Activated CD4-positive, alpha-beta T cell treated with anti-CD3 and anti-CD28 coated beads for 36 hours (primary cell): ENCODE measurements around the gene AKT2. TPM values are rescaled to one million over a fixed set of nuclear protein-coding genes. Genes with fewer than 3 reads are reported as not detected.

ENCODE experiments used
- ATAC-seq: fragments of 200-7000 bp; cut with Tn5 transposase; one replicate; pipeline ENCODE4 v1.10.0; 2021; ENCODE audit warnings: mild to moderate bottlenecking, moderate library complexity
- CTCF ChIA-PET: fragments of 350-600 bp; sonication (Branson Sonifier 250); formaldehyde crosslinking; loops from one replicate; lab custom pipeline; 2021; ENCODE audit warnings: antibody characterized with exemption; lab: Charles Lee
- POLR2A ChIA-PET: fragments of 350-600 bp; sonication (Branson Sonifier 250); formaldehyde crosslinking; loops from one replicate; lab custom pipeline; 2021; ENCODE audit warnings: antibody characterized with exemption, inconsistent platforms; lab: Charles Lee
- DNase-seq: peaks from one replicate; pipeline ENCODE4 v3.0.0-alpha.2; 2020
- H3K27ac Mint-ChIP-seq: one replicate; pipeline ENCODE4 v1.8.0; 2021; ENCODE audit warnings: mixed read lengths
- H3K27me3 Mint-ChIP-seq: one replicate; pipeline ENCODE4 v1.8.0; 2021; ENCODE audit warnings: mixed read lengths
- H3K36me3 Mint-ChIP-seq: one replicate; pipeline ENCODE4 v1.8.0; 2021; ENCODE audit warnings: low read depth, mixed read lengths
- H3K4me1 Mint-ChIP-seq: one replicate; pipeline ENCODE4 v1.8.0; 2021; ENCODE audit warnings: mixed read lengths
- H3K4me3 Mint-ChIP-seq: one replicate; pipeline ENCODE4 v1.8.0; 2021; ENCODE audit warnings: mild to moderate bottlenecking, moderate library complexity, mixed read lengths
- H3K9me3 Mint-ChIP-seq: one replicate; pipeline ENCODE4 v1.8.0; 2021; ENCODE audit warnings: low read depth, mixed read lengths
- intact Hi-C, 2 experiments: fragments of 100-400 bp; cut with DNase I in 1 of 2; cut with micrococcal nuclease in 1 of 2; formaldehyde crosslinking; loops; one replicate each; pipeline versions ENCODE4 v1.14.2 to v1.15.1; 2022 to 2024; cut with DNase I, micrococcal nuclease
- total RNA-seq, 2 experiments: library from RNA; stranded (reverse); gene quantifications; one replicate each; pipeline ENCODE4 v1.2.3, GENCODE V29; 2021

Gene AKT2
- total RNA-seq, 2 experiments from 2014 or later, result 142 to 148 TPM

DNA sequence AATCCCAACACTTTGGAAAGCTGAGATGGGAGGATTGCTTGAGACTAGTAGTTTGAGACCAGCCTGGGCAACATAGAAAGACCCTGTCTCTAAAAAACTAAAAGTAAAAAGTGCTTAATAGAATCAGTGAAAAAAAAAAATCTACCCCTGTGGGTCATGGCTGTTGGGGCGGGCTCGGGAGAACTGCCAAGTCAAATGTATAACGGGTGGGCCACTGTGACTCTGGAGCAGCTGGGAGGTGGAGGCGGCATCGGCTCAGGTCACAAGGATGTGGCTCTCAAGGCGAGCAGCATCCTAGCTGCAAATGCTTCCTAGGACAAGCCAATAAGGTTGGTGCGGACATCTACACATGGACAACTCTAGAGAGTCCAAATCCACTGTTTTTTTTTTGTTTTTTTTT is 32.2 kb upstream of the AKT2 start:
- Mint-ChIP-seq H3K27ac (no peak overlapping the region), H3K36me3 (peaks cover 23% of the 10 kb centered on the region), H3K27me3 (no peaks in the 10 kb centered on the region), H3K4me1 (no peaks in the 10 kb centered on the region), H3K4me3 (no peak overlapping the region), H3K9me3 (no peaks in the 10 kb centered on the region)
- CTCF ChIA-PET, result interaction anchor here (0.5 to 1.8 kb wide), 2 partner anchors 12 to 206 kb away, joined by 3 to 7 read pairs; no protein-coding TSS in a partner anchor
- DNase-seq (no peak), ATAC-seq (no peak)
- POLR2A ChIA-PET, result no interaction called here
- intact Hi-C loops, result no loop called here

DNA sequence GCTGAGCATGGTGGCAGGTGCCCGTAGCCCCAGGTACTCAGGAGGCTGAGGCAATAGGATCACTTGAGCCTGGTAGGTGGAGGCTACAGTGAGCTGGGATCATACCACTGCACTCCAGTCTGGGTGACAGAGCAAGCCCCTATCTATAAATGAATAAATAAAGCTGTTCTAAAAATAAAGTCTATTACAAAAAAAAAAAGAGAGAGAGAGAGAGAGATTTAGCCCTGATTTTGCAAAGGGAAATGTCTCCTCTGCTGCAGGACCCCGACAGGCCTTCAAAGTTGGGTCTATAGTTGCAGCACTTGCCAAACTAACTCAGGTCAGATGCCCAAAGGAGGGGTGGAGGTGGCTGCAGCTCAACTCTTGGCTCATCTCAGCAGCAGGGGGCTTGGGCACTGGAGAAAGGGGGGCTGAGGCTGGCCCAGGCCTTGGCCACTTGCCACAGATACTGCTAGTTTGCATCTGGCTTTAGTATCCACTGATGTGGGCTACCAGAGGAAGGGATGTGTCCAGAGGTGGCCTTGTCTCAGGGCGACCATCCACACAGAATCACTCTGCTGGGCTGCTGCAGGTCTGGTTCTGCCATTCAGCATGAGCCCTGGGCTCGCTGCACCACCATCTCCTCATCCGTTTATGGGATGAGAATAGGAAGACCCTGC is 30.8 kb upstream of the AKT2 start:
- Mint-ChIP-seq H3K4me3 (no peak overlapping the region), H3K9me3 (no peaks in the 10 kb centered on the region), H3K4me1 (no peaks in the 10 kb centered on the region), H3K27ac (no peak overlapping the region), H3K27me3 (no peaks in the 10 kb centered on the region), H3K36me3 (peaks cover 15% of the 10 kb centered on the region)
- ChIA-PET POLR2A (no interaction called here), CTCF (interaction anchor here (0.7 to 1.8 kb wide), 4 partner anchors 11 to 335 kb away, joined by 3 to 7 read pairs (median 3); no protein-coding TSS in a partner anchor)
- no peak for ATAC-seq
- intact Hi-C loops, result no loop called here
- DNase-seq, result no peak

GRCh38 chr19:40314656-40315055 is 29.5 kb upstream of the AKT2 start:
- ATAC-seq (no peak), DNase-seq (no peak)
- Mint-ChIP-seq H3K27me3 (no peaks in the 10 kb centered on the region), H3K36me3 (peaks cover 8% of the 10 kb centered on the region), H3K9me3 (no peaks in the 10 kb centered on the region), H3K4me3 (no peak overlapping the region), H3K27ac (no peak overlapping the region), H3K4me1 (no peaks in the 10 kb centered on the region)
- CTCF ChIA-PET, result interaction anchor here (1.0 kb wide), 1 partner anchor 9 kb away, joined by 3 read pairs; no protein-coding TSS in a partner anchor
- POLR2A ChIA-PET, result no interaction called here
- intact Hi-C loops, result no loop called here

DNA sequence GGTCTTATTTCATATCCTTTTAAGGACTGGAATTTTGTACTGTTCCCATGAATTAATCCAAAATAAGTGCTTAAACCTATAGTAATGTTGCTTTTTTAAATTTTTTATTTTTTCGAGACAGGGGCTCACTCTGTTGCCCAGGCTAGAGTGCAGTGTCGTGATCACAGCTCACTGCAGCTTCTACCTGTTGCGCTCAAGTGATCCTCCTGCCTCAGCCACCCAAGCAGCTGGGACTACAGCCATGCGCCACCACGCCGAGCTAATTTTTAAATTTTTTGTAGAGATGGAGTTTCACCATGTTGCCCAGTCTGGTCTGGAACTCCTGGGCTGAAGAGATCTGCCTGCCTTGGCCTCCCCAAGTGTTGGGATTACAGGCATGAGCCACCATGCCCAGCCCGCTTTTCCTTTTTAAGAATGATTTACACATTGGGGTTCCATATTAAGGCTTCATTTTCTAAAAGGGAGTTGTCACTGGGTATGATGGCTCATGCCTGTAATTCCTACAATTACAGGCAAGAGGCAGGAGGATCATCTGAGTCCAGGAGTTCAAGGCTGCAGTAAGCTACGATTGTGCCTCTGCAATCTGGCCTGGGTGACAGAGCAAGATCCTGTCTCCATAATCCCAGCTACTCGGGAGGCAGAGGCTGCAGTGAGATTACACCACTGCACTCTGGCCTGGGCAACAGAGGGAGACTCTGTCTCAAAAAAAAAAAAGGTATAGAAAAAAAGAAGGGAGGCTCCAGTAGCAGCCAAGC is 28.3 kb upstream of the AKT2 start:
- H3K4me1 Mint-ChIP-seq, result no peaks in the 10 kb centered on the region
- intact Hi-C loops, result no loop called here
- ChIA-PET POLR2A (interaction anchor here (0.6 kb wide), 1 partner anchor 34 kb away, joined by 5 read pairs; no protein-coding TSS in a partner anchor), CTCF (interaction anchor here (0.6 to 0.9 kb wide), 3 partner anchors 8 to 897 kb away, joined by 3 to 4 read pairs (median 3); no protein-coding TSS in a partner anchor)
- DNase-seq (no peak), ATAC-seq (no peak)
- no peaks in the 10 kb centered on the region for H3K9me3 Mint-ChIP-seq
- no peak overlapping the region for H3K27ac Mint-ChIP-seq
- H3K27me3 Mint-ChIP-seq, result no peaks in the 10 kb centered on the region
- H3K36me3 Mint-ChIP-seq, result peaks cover 4% of the 10 kb centered on the region
- no peak overlapping the region for H3K4me3 Mint-ChIP-seq

DNA sequence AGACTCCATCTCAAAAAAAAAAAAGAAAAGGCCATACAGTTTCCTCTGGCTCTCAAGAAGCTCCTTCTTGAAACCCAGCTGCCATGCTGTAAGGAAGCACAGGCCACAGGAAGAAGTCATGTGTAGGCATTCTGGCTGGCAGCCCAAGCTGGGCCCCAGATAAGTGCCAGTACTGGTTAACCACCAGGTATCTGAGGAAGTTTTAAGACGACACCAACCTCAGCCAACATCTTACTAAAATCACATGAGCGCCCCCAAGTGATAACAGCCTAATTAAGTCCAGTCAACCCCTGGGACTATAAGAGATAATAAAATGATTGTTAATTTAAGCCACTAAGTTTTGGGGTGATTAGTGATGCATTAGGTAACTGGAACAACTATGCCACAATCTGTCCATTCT is 27.4 kb upstream of the AKT2 start:
- Mint-ChIP-seq H3K4me3 (no peak overlapping the region), H3K36me3 (peaks cover 3% of the 10 kb centered on the region), H3K9me3 (no peaks in the 10 kb centered on the region), H3K27me3 (no peaks in the 10 kb centered on the region), H3K27ac (no peak overlapping the region), H3K4me1 (no peaks in the 10 kb centered on the region)
- ChIA-PET CTCF (interaction anchor here (0.6 kb wide), 2 partner anchors 8 to 203 kb away, joined by 3 read pairs; no protein-coding TSS in a partner anchor), POLR2A (no interaction called here)
- no peak for DNase-seq
- ATAC-seq, result no peak
- intact Hi-C loops, result no loop called here

DNA sequence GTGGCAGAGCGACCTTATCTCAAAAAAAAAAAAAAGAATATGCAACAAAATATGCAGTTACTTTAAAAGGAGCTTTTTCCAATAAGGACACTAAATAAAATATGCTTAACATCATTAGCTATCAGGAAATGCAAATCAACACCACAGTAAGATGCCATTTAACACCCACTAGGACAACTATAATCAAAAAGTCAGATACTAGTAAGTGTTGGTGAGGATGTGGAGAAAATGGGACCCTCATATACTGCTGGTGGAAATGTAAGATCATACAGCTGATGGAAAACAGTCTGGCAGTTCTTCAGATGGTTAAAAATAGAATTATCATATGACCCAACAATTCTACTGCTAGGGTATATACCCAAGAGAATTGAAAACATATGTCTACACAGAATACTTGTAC is 24.5 kb upstream of the AKT2 start:
- ChIA-PET POLR2A (no interaction called here), CTCF (interaction anchor here (0.6 kb wide), 1 partner anchor 248 kb away, joined by 3 read pairs; no protein-coding TSS in a partner anchor)
- intact Hi-C loops, result loop anchor here (5.0 to 10.0 kb wide), 2 partner anchors 215 to 218 kb away; no protein-coding TSS in a partner anchor
- Mint-ChIP-seq H3K4me1 (no peaks in the 10 kb centered on the region), H3K27me3 (no peaks in the 10 kb centered on the region), H3K9me3 (no peaks in the 10 kb centered on the region), H3K27ac (no peak overlapping the region), H3K4me3 (no peak overlapping the region), H3K36me3 (no peaks in the 10 kb centered on the region)
- DNase-seq, result no peak
- no peak for ATAC-seq

GRCh38 chr19:40305403-40305802 is 20.3 kb upstream of the AKT2 start:
- Mint-ChIP-seq H3K9me3 (no peaks in the 10 kb centered on the region), H3K4me1 (no peaks in the 10 kb centered on the region), H3K4me3 (no peak overlapping the region), H3K36me3 (no peaks in the 10 kb centered on the region), H3K27me3 (no peaks in the 10 kb centered on the region), H3K27ac (no peak overlapping the region)
- CTCF ChIA-PET, result interaction anchor here (0.6 to 2.2 kb wide), 43 partner anchors 8 to 509 kb away, joined by 3 to 23 read pairs (median 4); partner anchors contain the start of genes AKT2, BLVRB, C19orf47 and PLD3
- ATAC-seq (peak; percentile 83), DNase-seq (peak; percentile 90)
- POLR2A ChIA-PET, result interaction anchor here (0.7 to 0.9 kb wide), 2 partner anchors 27 to 98 kb away, joined by 3 to 8 read pairs; no protein-coding TSS in a partner anchor
- intact Hi-C loops, result loop anchor here (1.0 to 10.0 kb wide), 5 partner anchors 119 to 329 kb away; partner anchors contain the start of gene SERTAD1 (in 1 of the 2)

DNA sequence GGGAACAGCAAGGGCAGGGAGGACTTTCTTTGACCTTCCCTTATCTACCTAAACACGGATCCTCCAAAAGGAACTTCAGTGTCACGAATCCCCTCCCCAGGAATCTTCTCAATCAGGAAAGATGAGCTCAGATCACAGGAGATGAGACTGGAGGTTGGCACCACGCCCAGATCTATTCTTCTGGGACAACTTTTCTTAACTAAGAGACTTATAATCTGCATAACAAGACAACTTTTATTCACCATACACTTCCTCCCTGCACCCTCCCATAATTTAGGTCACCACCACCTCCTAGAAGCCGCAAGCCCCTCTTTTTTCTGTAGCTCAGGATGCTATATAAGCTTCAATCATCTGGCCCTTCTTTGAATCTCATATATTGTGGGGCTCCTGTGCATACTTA is 19.2 kb upstream of the AKT2 start:
- H3K4me3 Mint-ChIP-seq, result no peak overlapping the region
- H3K9me3 Mint-ChIP-seq, result no peaks in the 10 kb centered on the region
- DNase-seq, result no peak
- H3K4me1 Mint-ChIP-seq, result no peaks in the 10 kb centered on the region
- POLR2A ChIA-PET, result no interaction called here
- H3K27me3 Mint-ChIP-seq, result no peaks in the 10 kb centered on the region
- H3K36me3 Mint-ChIP-seq, result no peaks in the 10 kb centered on the region
- intact Hi-C loops, result loop anchor here (2.0 to 10.0 kb wide), 3 partner anchors 120 to 220 kb away; partner anchors contain the start of gene SERTAD1 (in 1 of the 2)
- no peak overlapping the region for H3K27ac Mint-ChIP-seq
- CTCF ChIA-PET, result interaction anchor here (1.0 to 2.2 kb wide), 8 partner anchors 8 to 330 kb away, joined by 3 to 23 read pairs (median 5); partner anchors contain the start of genes C19orf47 and PLD3
- no peak for ATAC-seq

GRCh38 chr19:40303765-40304164 is 18.6 kb upstream of the AKT2 start:
- ATAC-seq (no peak), DNase-seq (no peak)
- no peak overlapping the region for H3K27ac Mint-ChIP-seq
- no peaks in the 10 kb centered on the region for H3K27me3 Mint-ChIP-seq
- intact Hi-C loops, result loop anchor here (2.0 to 10.0 kb wide), 3 partner anchors 121 to 221 kb away; partner anchors contain the start of gene SERTAD1 (in 1 of the 2)
- H3K9me3 Mint-ChIP-seq, result no peaks in the 10 kb centered on the region
- ChIA-PET CTCF (interaction anchor here (1.0 to 2.2 kb wide), 2 partner anchors 9 to 331 kb away, joined by 3 to 23 read pairs; no protein-coding TSS in a partner anchor), POLR2A (no interaction called here)
- no peak overlapping the region for H3K4me3 Mint-ChIP-seq
- H3K36me3 Mint-ChIP-seq, result no peaks in the 10 kb centered on the region
- H3K4me1 Mint-ChIP-seq, result no peaks in the 10 kb centered on the region

GRCh38 chr19:40302224-40303011 is 17.3 kb upstream of the AKT2 start:
- Mint-ChIP-seq H3K27me3 (no peaks in the 10 kb centered on the region), H3K4me1 (no peaks in the 10 kb centered on the region)

More at GRCh38 chr19:40302224-40303011, 17.3 kb upstream of the AKT2 start:
- DNase-seq (no peak), ATAC-seq (no peak)
- Mint-ChIP-seq H3K36me3 (no peaks in the 10 kb centered on the region), H3K9me3 (no peaks in the 10 kb centered on the region), H3K4me3 (no peak overlapping the region), H3K27ac (no peak overlapping the region)
- POLR2A ChIA-PET, result no interaction called here
- CTCF ChIA-PET, result interaction anchor here (0.6 kb wide), 1 partner anchor 116 kb away, joined by 4 read pairs; no protein-coding TSS in a partner anchor
- intact Hi-C loops, result loop anchor here (5.0 to 10.0 kb wide), 2 partner anchors 165 to 222 kb away; no protein-coding TSS in a partner anchor
